ENCODE data around the gene CHIA. TPM values are rescaled to one million over a fixed set of nuclear protein-coding genes. Genes with fewer than 3 reads are reported as not detected.

CHIA gene
- total RNA-seq, 1 experiment from 2014 or later: not detected

DNA sequence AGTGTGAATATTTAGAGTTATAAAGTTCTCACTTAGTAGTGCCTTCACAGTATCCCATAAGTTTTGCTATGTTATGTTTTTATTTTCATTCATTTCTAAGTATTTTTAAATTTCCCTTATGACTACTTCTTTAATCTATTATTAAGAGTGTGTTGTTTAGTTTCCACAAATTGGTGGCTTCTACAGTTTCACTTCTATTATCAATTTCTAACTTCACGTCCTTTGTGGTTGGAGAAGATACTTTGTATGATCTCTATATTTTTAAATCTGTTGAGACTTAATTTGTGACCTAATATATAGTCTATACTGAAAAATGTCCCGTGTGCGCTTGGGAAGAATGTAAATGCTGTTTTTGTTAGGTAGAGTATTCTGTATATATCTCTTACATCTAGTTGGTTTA, 11.7 kb downstream of the CHIA start:
- Histone ChIP-seq H2BK120ac (ENCODE audit: low read depth, low read length, poor library complexity, severe bottlenecking) (no peak overlapping the region), H4K91ac (ENCODE audit: insufficient read length, low read depth, low read length) (no peak overlapping the region), H2BK15ac (ENCODE audit: low read depth, low read length) (no peak overlapping the region), H3K23me2 (ENCODE audit: insufficient read length, low read depth, low read length, poor library complexity, severe bottlenecking) (no peaks in the 10 kb centered on the region), H3K18ac (ENCODE audit: insufficient read length, low read depth, low read length) (no peak overlapping the region), H3K4me2 (ENCODE audit: insufficient read depth, insufficient read length, low read length) (no peak overlapping the region), H3K79me2 (ENCODE audit: insufficient read depth, low read length) (no peaks in the 10 kb centered on the region), H4K8ac (replicated peaks; ENCODE audit: insufficient read length, low read depth, low read length) (no peak overlapping the region), H3T11ph (ENCODE audit: low read length) (no peak overlapping the region), H3K4ac (ENCODE audit: low read depth, low read length) (no peak overlapping the region), H2AK5ac (ENCODE audit: insufficient read length, low read length) (no peak overlapping the region), H3K56ac (ENCODE audit: insufficient read length, low read depth, low read length) (no peak overlapping the region), H3K23ac (ENCODE audit: insufficient read length, low read depth, low read length) (no peak overlapping the region), H3K79me1 (ENCODE audit: insufficient read depth, low read depth, low read length, poor library complexity, severe bottlenecking) (no peaks in the 10 kb centered on the region), H4K20me1 (ENCODE audit: control insufficient read depth, insufficient read depth, insufficient read length) (no peaks in the 10 kb centered on the region), H3K27ac (ENCODE audit: insufficient read length, low read depth, low read length) (no peak overlapping the region), H2BK20ac (ENCODE audit: low read depth, low read length, poor library complexity, severe bottlenecking) (no peak overlapping the region), H3K14ac (ENCODE audit: insufficient read depth, low read length) (no peak overlapping the region), H3K9me3 (ENCODE audit: control insufficient read depth, low read depth, low read length) (no peaks in the 10 kb centered on the region), H3K27me3 (ENCODE audit: insufficient read depth, low read length) (no peaks in the 10 kb centered on the region), H4K5ac (ENCODE audit: insufficient read length, low read depth, low read length) (no peak overlapping the region), H2AFZ (ENCODE audit: low read length) (no peak overlapping the region), H3K9ac (ENCODE audit: extremely low read depth, insufficient read length, low read length) (no peak overlapping the region), H2BK12ac (ENCODE audit: insufficient read length, low read depth, low read length) (no peak overlapping the region), H2BK5ac (ENCODE audit: insufficient read length, low read length) (no peak overlapping the region), H3K4me1 (ENCODE audit: insufficient read depth, low read length) (no peaks in the 10 kb centered on the region)
- H3K27ac Mint-ChIP-seq: no peak overlapping the region
- no CpG with 5 or more reads among the region's 3 CpGs for WGBS (ENCODE audit: extremely low coverage, insufficient read length, low lambda C conversion rate)
- peaks cover 0 to 5% (median 2%) of the 10 kb centered on the region in 3 experiments; a peak in 3 of 7 replicates for H3K36me3 Mint-ChIP-seq (ENCODE audit: insufficient read depth in 1 of 3, low read depth in 3 of 3)
- TF ChIP-seq, protein P1, sequence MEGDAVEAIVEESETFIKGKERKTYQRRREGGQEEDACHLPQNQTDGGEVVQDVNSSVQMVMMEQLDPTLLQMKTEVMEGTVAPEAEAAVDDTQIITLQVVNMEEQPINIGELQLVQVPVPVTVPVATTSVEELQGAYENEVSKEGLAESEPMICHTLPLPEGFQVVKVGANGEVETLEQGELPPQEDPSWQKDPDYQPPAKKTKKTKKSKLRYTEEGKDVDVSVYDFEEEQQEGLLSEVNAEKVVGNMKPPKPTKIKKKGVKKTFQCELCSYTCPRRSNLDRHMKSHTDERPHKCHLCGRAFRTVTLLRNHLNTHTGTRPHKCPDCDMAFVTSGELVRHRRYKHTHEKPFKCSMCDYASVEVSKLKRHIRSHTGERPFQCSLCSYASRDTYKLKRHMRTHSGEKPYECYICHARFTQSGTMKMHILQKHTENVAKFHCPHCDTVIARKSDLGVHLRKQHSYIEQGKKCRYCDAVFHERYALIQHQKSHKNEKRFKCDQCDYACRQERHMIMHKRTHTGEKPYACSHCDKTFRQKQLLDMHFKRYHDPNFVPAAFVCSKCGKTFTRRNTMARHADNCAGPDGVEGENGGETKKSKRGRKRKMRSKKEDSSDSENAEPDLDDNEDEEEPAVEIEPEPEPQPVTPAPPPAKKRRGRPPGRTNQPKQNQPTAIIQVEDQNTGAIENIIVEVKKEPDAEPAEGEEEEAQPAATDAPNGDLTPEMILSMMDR (conservative IDR thresholded peaks at IDR 0.05): no peak
- H3K4me1 Mint-ChIP-seq: peaks cover 7% of the 10 kb centered on the region in 2 experiments
- H3K27me3 Mint-ChIP-seq (ENCODE audit: low read depth): 0 out of 2 replicates have a peak, but pooled peaks cover 2% of the 10 kb centered on the region
- DNase-seq: no peak
- no peak overlapping the region for H3K4me3 Mint-ChIP-seq
- H3K9me3 Mint-ChIP-seq: peaks cover 24 to 28% of the 10 kb centered on the region in 2 experiments

Measured in H9 (cell line).